Uterus (tissue), 4 donors: ENCODE measurements around the gene SAP30BP. TPM values are rescaled to one million over a fixed set of nuclear protein-coding genes. Genes with fewer than 3 reads are reported as not detected.

Source experiments
- DNase-seq, 2 donors: peaks; one replicate each; pipeline ENCODE4 v3.0.0-alpha.2; 2019 to 2020
- H3K27ac ChIP-seq, 2 donors: fragments of 200-600 bp; sonication (generic); 1 replicate in 1 of 2; 2 replicates in 1 of 2; pipeline ENCODE4 v1.5.1; 2016 to 2018
- H3K27me3 ChIP-seq, 2 donors: fragments of 200-600 bp; sonication (generic); one replicate each; pipeline ENCODE4 v1.5.1; 2018 to 2019; ENCODE audit warnings: control low read depth in 1 of 2
- H3K36me3 ChIP-seq, 2 donors: fragments of 200-600 bp; sonication (generic); one replicate each; pipeline ENCODE4 v1.5.1; 2019; ENCODE audit warnings: control low read depth in 1 of 2
- H3K4me1 ChIP-seq, 2 donors: fragments of 200-600 bp; sonication (generic); one replicate each; pipeline ENCODE4 v1.5.1; 2018 to 2019; ENCODE audit warnings: control low read depth in 1 of 2
- H3K4me3 ChIP-seq, 2 donors: fragments of 200-600 bp; sonication (generic); 1 replicate in 1 of 2; 2 replicates in 1 of 2; pipeline ENCODE4 v1.5.1; 2018 to 2019; ENCODE audit warnings: mild to moderate bottlenecking in 1 of 2
- H3K9me3 ChIP-seq, 2 donors: fragments of 200-600 bp; sonication (generic); one replicate each; pipeline ENCODE4 v1.5.1; 2019; ENCODE audit warnings: control low read depth in 1 of 2
- POLR2A ChIP-seq, 2 donors: fragments of 450-650 bp; IDR thresholded peaks; one replicate each; pipeline ENCODE4 v1.6.1; 2016; ENCODE audit warnings: antibody characterized with exemption in 2 of 2, mild to moderate bottlenecking in 1 of 2, moderate library complexity in 1 of 2
- intact Hi-C: fragments of 100-400 bp; cut with DNase I; formaldehyde crosslinking; loops from one replicate; pipeline ENCODE4 v1.15.1; 2023; ENCODE audit warnings: low total_unique reads
- total RNA-seq, 4 donors: library from RNA; depleted of rRNA in 3 of 4; stranded (reverse); fragments of >200 nt in 3 of 4; gene quantifications; one replicate each; pipeline versions ENCODE4 v1.1.0 to v1.2.4, GENCODE V29; 2014 to 2023
- TF ChIP-seq, protein P1 (sequence below), 4 experiments: fragments of 200-600 bp in 2 of 4; fragments of 450-650 bp in 2 of 4; sonication (generic) in 2 of 4; IDR thresholded peaks; one replicate each; pipeline ENCODE4 v1.5.1; 2016 to 2019; ENCODE audit warnings: antibody characterized with exemption in 4 of 4, mild to moderate bottlenecking in 2 of 4, moderate library complexity in 1 of 4
- donor health status: DM: yes; HTN: yes; CAD: no.

The SAP30BP gene
- total RNA-seq, 4 donors from 2014 or later = 14.1 to 87.7 (median 64.7) TPM

DNA sequence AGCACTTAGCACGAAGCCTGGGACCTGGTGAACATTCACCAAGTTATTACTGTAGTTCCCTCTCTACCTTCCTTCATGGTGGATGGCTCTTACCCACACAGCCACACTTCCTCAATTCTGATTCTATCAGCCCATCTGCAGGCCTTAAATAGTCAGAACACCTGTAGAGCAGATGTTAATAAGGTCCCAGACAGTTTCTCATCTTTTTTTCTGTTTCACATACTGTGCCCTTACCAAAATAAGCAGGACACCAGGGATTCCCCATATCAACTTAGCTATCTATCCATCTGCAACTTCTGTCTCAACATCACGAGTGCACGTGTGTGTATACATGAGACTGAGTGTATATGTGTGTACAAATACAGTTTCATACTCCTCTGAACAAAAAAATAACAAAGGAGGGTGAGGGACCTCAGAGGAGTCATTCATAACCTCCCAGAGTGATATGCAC, 3.0 kb upstream of the SAP30BP start:
- intact Hi-C loops = no loop called here
- DNase-seq = no peak
- Histone ChIP-seq H3K9me3 (no peaks in the 10 kb centered on the region), H3K4me3 (no peak overlapping the region), H3K36me3 (no peaks in the 10 kb centered on the region), H3K27me3 (no peaks in the 10 kb centered on the region), H3K4me1 (peaks cover 5 to 11% of the 10 kb centered on the region in 2 donors), H3K27ac (no peak overlapping the region)
- no peak for TF ChIP-seq POLR2A (IDR thresholded peaks at IDR 0.05)
- TF ChIP-seq, protein P1, sequence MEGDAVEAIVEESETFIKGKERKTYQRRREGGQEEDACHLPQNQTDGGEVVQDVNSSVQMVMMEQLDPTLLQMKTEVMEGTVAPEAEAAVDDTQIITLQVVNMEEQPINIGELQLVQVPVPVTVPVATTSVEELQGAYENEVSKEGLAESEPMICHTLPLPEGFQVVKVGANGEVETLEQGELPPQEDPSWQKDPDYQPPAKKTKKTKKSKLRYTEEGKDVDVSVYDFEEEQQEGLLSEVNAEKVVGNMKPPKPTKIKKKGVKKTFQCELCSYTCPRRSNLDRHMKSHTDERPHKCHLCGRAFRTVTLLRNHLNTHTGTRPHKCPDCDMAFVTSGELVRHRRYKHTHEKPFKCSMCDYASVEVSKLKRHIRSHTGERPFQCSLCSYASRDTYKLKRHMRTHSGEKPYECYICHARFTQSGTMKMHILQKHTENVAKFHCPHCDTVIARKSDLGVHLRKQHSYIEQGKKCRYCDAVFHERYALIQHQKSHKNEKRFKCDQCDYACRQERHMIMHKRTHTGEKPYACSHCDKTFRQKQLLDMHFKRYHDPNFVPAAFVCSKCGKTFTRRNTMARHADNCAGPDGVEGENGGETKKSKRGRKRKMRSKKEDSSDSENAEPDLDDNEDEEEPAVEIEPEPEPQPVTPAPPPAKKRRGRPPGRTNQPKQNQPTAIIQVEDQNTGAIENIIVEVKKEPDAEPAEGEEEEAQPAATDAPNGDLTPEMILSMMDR (IDR thresholded peaks at IDR 0.05) = no peak

DNA sequence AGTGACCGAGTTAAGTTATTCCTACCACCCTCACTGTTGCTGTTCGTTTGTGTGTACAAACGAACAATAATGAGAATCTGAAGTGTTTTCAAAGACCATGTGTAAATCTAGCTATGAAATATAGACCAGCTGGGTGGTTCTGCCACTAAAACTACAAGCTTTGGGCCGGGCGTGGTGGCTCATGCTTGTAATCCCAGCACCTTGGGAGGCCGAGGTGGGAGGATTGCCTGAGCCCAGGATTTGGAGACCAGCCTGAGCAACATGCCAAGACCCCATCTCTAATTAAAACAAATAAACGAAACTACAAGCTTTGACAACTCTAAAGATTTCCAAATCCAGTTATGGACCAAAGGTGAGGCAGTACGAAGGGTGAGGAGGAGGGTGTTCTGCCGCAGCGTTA, 1.2 kb upstream of the SAP30BP start:
- H3K9me3 ChIP-seq = no peaks in the 10 kb centered on the region
- H3K36me3 ChIP-seq = no peaks in the 10 kb centered on the region
- intact Hi-C loops = no loop called here
- TF ChIP-seq, protein P1 (IDR thresholded peaks at IDR 0.05) = no peak
- TF ChIP-seq POLR2A (IDR thresholded peaks at IDR 0.05) = no peak
- DNase-seq = no peak
- peaks cover 5 to 11% of the 10 kb centered on the region in 2 donors for H3K4me1 ChIP-seq
- H3K27me3 ChIP-seq = no peaks in the 10 kb centered on the region
- peak overlapping the region in 1 of 2 donors; percentile 77 for H3K4me3 ChIP-seq
- H3K27ac ChIP-seq = no peak overlapping the region

DNA sequence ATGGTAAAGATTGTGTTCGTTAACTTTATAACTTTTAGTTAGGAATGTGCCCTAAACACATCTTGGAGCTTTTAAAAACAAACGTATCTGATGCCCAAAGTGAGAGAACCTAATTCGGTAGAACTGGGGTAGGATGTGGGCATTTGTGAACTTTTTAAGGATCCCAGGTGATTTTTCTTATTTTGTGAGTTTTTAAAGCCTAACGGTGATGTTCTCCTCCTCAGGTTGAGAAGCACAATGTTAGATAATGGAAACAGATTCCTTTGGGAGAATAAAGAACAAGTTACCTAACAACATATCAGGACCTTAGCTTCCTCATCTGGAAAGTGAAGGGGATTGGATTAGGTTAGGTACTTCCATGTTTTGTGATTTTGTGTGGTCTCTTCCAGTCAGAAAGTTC, 687 bp downstream of the SAP30BP start:
- intact Hi-C loops = no loop called here
- H3K36me3 ChIP-seq = no peaks in the 10 kb centered on the region
- no peaks in the 10 kb centered on the region for H3K9me3 ChIP-seq
- no peaks in the 10 kb centered on the region for H3K27me3 ChIP-seq
- peak overlapping the region; percentile 77 to 93 for H3K4me3 ChIP-seq
- DNase-seq = no peak
- no peak for TF ChIP-seq POLR2A (IDR thresholded peaks at IDR 0.05)
- TF ChIP-seq, protein P1 (IDR thresholded peaks at IDR 0.05) = no peak
- H3K4me1 ChIP-seq = peaks cover 5 to 11% of the 10 kb centered on the region in 2 donors
- H3K27ac ChIP-seq = peak overlapping the region; percentile 86 to 87

- DNase-seq = no peak
- Histone ChIP-seq H3K27ac (no peak overlapping the region), H3K27me3 (no peaks in the 10 kb centered on the region), H3K4me1 (peaks cover 5 to 11% of the 10 kb centered on the region in 2 donors), H3K4me3 (no peak overlapping the region), H3K36me3 (no peaks in the 10 kb centered on the region), H3K9me3 (no peaks in the 10 kb centered on the region)
- TF ChIP-seq, protein P1 (IDR thresholded peaks at IDR 0.05) = no peak
- no peak for TF ChIP-seq POLR2A (IDR thresholded peaks at IDR 0.05)
- intact Hi-C loops = no loop called here
Measured at GRCh38 chr17:75668489-75668888, 1.4 kb downstream of the SAP30BP start.

GRCh38 chr17:75670868-75671267, 3.7 kb downstream of the SAP30BP start:
- H3K27me3 ChIP-seq = no peaks in the 10 kb centered on the region
- H3K4me1 ChIP-seq = peaks cover 5 to 10% of the 10 kb centered on the region in 2 donors
- intact Hi-C loops = no loop called here
- DNase-seq = no peak
- no peak overlapping the region for H3K4me3 ChIP-seq
- H3K27ac ChIP-seq = no peak overlapping the region
- TF ChIP-seq, protein P1 (IDR thresholded peaks at IDR 0.05) = no peak
- no peak for TF ChIP-seq POLR2A (IDR thresholded peaks at IDR 0.05)
- H3K36me3 ChIP-seq = no peaks in the 10 kb centered on the region
- H3K9me3 ChIP-seq = no peaks in the 10 kb centered on the region
